ENCODE results near the gene GPR83.
A peak's percentile ranks its signal among the peaks of the same experiment; 100 is the strongest.

- TF ChIP-seq CTCF (conservative IDR thresholded peaks at IDR 0.05 in 1 of 2, IDR thresholded peaks at IDR 0.05 in 1 of 2; ENCODE audit: low read depth in 1 of 2, low read length in 2 of 2) (no peak), EZH2 (IDR thresholded peaks at IDR 0.05; ENCODE audit: low read length, missing control alignments) (peak; percentile 17)
Observed at GRCh38 chr11:94401773-94402265, 600 bp upstream of the GPR83 start.

Measured in fibroblast of lung (primary cell).